Lung (tissue), 12 donors: ENCODE results near the gene IL16. TPM values are rescaled to one million over a fixed set of nuclear protein-coding genes. Genes with fewer than 3 reads are reported as not detected.

Experiments
- ATAC-seq: fragments of 200-7000 bp; cut with Tn5 transposase; one replicate; pipeline ENCODE4 v1.9.1; 2020; ENCODE audit warnings: moderate number of reproducible peaks; ENCODE audit not compliant: insufficient read depth, low FRiP score
- DNase-seq, 3 donors: peaks; one replicate each; pipeline ENCODE4 v3.0.0-alpha.2; 2013 to 2017
- H3K27ac ChIP-seq, 2 donors: one replicate each; pipeline ENCODE4 v1.5.1; 2013; ENCODE audit warnings: mild to moderate bottlenecking in 2 of 2, moderate library complexity in 2 of 2, control low read depth in 1 of 2, inconsistent platforms in 1 of 2, low read depth in 1 of 2, low read length in 1 of 2
- H3K27me3 ChIP-seq, 3 donors: one replicate each; pipeline ENCODE4 v1.5.1; 2013; ENCODE audit warnings: low read length in 2 of 3; ENCODE audit not compliant: control insufficient read depth in 3 of 3, insufficient read depth in 3 of 3
- H3K36me3 ChIP-seq, 4 donors: one replicate each; pipeline ENCODE4 v1.5.1; 2013; ENCODE audit warnings: low read length in 4 of 4, mild to moderate bottlenecking in 1 of 4, moderate library complexity in 1 of 4; ENCODE audit not compliant: control insufficient read depth in 4 of 4, insufficient read depth in 4 of 4
- H3K4me1 ChIP-seq, 5 donors: one replicate each; pipeline ENCODE4 v1.5.1; 2013; ENCODE audit warnings: low read length in 5 of 5, mild to moderate bottlenecking in 2 of 5, moderate library complexity in 1 of 5; ENCODE audit not compliant: control insufficient read depth in 5 of 5, insufficient read depth in 5 of 5
- H3K4me3 ChIP-seq: one replicate; pipeline ENCODE4 v1.5.1; 2013; ENCODE audit warnings: mild to moderate bottlenecking, control low read depth, moderate library complexity
- H3K9ac ChIP-seq, 2 donors: one replicate each; pipeline ENCODE4 v1.5.1; 2013; ENCODE audit warnings: low read length in 2 of 2, control low read depth in 1 of 2; ENCODE audit not compliant: insufficient read depth in 1 of 2
- H3K9me3 ChIP-seq, 4 donors: one replicate each; pipeline ENCODE4 v1.5.1; 2013; ENCODE audit warnings: low read length in 3 of 4, mild to moderate bottlenecking in 1 of 4, moderate library complexity in 1 of 4; ENCODE audit not compliant: control insufficient read depth in 4 of 4, insufficient read depth in 3 of 4
- WGBS, 2 donors: extraction: QIAGEN DNeasy Blood & Tissue Kit; methylation state at CpG; one replicate each; pipeline ENCODE4 v1.1.7; 2013; 5-methylcytosine and 5-hydroxymethylcytosine counted together
- polyA plus RNA-seq, 2 donors: library from polyadenylated mRNA; stranded (reverse); fragments of 200-250 nt; gene quantifications; one replicate each; pipeline ENCODE4 v1.2.1, GENCODE V29; 2013
- total RNA-seq, 2 donors: library from RNA; depleted of rRNA in 1 of 2; stranded (reverse); fragments of >200 nt in 1 of 2; gene quantifications; one replicate each; pipeline ENCODE4 v1.2.1, GENCODE V29; 2014 to 2021
- TF ChIP-seq, protein P1 (sequence below): IDR thresholded peaks from 2 replicates; pipeline ENCODE4 v1.5.1; 2012; ENCODE audit warnings: mild to moderate bottlenecking; ENCODE audit errors: control extremely low read depth, extremely low read depth
- donor health status: control.
- donor health status: control.
- donor health status: Bipolar disorder and iron deficiency.
- donor health status: healthy.
- donor health status: DM: yes; HTN: yes; CAD: no.

Gene IL16
- total and polyA plus RNA-seq, 4 donors, result 18.8 to 45.4 (median 24.4) TPM

DNA sequence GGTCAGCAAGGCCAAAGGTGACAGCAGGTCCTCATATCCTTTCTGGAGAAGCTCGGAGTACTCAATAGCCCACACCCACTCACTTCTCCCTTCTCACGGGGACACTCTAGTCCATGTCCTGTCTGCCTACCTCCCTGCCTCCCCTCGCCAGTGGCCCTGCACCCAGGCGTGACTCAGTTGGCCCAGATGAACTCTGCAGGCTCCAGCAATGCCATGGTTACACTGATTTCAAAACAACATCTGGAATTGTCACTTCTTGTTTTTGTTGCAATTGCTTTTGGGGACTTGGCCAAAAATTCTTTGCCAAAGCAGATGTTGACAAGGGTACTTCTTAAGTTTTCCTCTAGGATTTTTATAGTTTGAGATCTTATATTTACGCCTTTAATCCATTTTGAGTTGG is 13.0 kb downstream of the IL16 start:
- 75 to 89% methylated on average over 5 of the region's 5 CpGs for WGBS, 2 donors
- TF ChIP-seq, protein P1, sequence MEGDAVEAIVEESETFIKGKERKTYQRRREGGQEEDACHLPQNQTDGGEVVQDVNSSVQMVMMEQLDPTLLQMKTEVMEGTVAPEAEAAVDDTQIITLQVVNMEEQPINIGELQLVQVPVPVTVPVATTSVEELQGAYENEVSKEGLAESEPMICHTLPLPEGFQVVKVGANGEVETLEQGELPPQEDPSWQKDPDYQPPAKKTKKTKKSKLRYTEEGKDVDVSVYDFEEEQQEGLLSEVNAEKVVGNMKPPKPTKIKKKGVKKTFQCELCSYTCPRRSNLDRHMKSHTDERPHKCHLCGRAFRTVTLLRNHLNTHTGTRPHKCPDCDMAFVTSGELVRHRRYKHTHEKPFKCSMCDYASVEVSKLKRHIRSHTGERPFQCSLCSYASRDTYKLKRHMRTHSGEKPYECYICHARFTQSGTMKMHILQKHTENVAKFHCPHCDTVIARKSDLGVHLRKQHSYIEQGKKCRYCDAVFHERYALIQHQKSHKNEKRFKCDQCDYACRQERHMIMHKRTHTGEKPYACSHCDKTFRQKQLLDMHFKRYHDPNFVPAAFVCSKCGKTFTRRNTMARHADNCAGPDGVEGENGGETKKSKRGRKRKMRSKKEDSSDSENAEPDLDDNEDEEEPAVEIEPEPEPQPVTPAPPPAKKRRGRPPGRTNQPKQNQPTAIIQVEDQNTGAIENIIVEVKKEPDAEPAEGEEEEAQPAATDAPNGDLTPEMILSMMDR, result no peak
- Histone ChIP-seq H3K4me3 (no peak overlapping the region), H3K9me3 (peaks cover 0 to 12% (median 3%) of the 10 kb centered on the region in 4 donors), H3K36me3 (no peaks in the 10 kb centered on the region), H3K27me3 (no peaks in the 10 kb centered on the region), H3K4me1 (no peaks in the 10 kb centered on the region), H3K9ac (no peak overlapping the region), H3K27ac (no peak overlapping the region)
- ATAC-seq (no peak), DNase-seq (no peak)

DNA sequence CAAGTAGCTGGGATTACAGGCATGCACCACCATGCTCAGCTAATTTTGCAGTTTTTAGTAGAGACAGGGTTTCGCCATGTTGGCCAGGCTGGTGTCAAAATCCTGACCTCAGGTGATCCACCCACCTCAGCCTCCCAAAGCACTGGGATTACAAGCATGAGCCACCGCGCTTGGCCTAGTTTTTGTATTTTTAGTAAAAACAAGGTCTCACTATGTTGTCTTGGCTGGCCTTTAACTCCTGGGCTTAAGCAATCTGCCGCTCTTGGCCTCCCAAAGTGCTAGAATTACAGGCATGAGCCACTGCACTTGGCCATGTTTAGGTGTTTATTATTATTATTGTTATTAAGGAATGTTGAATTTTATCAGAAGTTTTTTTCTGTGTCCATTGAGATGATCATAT is 14.7 kb downstream of the IL16 start:
- no peak overlapping the region for H3K9ac ChIP-seq
- ATAC-seq, result no peak
- no peak overlapping the region for H3K4me3 ChIP-seq
- no peak overlapping the region for H3K27ac ChIP-seq
- no peaks in the 10 kb centered on the region for H3K27me3 ChIP-seq
- TF ChIP-seq, protein P1, result no peak
- H3K36me3 ChIP-seq, result no peaks in the 10 kb centered on the region
- WGBS, 2 donors, result 81 to 91% methylated on average over 4 of the region's 4 CpGs
- peaks cover 0 to 17% (median 5%) of the 10 kb centered on the region in 4 donors for H3K9me3 ChIP-seq
- no peak for DNase-seq
- H3K4me1 ChIP-seq, result peaks cover 0 to 2% (median 0%) of the 10 kb centered on the region in 5 donors

DNA sequence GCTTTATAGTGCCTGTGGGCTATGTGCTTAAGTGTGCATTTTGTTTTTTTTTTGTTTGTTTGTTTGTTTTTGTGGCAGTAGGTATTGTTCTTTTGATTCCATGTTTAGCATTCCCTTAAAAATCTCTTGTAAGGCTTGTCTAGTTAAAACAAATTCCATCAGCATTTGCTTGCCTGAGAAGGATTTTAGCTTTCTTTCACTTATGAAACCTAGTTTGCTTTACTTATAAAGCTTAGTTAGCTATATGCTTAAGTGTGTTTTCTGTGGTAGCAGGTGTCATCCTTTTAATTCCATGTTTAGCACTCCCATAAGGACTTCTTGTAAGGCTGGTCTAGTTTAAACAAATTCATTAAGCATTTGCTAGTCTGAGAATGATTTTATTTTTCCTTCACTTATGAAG is 17.3 kb downstream of the IL16 start:
- TF ChIP-seq, protein P1, result no peak
- no peak overlapping the region for H3K27ac ChIP-seq

DNA sequence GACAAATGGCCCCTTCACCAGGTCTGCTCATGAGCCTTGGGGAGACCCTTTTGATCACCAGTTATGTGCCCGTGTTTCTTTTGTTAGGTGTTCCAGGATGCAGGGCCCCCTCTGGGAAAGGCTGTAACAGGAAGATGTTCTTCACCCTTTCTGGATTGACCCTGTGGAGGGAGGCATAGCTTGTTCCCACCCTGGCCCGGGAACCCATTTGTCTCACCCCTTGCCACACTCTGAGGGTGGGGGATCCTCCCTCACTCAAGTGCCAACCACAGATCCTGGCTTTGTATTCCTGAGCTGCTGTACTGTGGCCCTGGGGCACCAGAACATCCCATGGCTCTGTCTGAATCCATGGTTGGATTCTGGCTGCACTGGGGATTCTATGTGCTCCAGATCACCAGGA is 18.9 kb downstream of the IL16 start:
- Histone ChIP-seq H3K9ac (no peak overlapping the region), H3K36me3 (no peaks in the 10 kb centered on the region), H3K4me1 (peaks cover 0 to 5% (median 0%) of the 10 kb centered on the region in 5 donors), H3K27ac (no peak overlapping the region), H3K4me3 (no peak overlapping the region), H3K27me3 (no peaks in the 10 kb centered on the region), H3K9me3 (peaks cover 0 to 13% (median 4%) of the 10 kb centered on the region in 4 donors)
- WGBS, 2 donors, result 88 to 94% methylated on average over 2 of the region's 2 CpGs
- TF ChIP-seq, protein P1, result no peak
- ATAC-seq (no peak), DNase-seq (no peak)

More for the DNA sequence above, 17.3 kb downstream of the IL16 start:
- no peak for DNase-seq
- Histone ChIP-seq H3K36me3 (no peaks in the 10 kb centered on the region), H3K4me1 (peaks cover 0 to 2% (median 0%) of the 10 kb centered on the region in 5 donors), H3K9me3 (peaks cover 0 to 13% (median 5%) of the 10 kb centered on the region in 4 donors), H3K27me3 (no peaks in the 10 kb centered on the region), H3K4me3 (no peak overlapping the region), H3K9ac (no peak overlapping the region)
- ATAC-seq, result no peak
